GM19240 (cell line): Measurements from ENCODE around the gene IRAK4.
A peak's percentile ranks its signal among the peaks of the same experiment; 100 is the strongest.

Experiments
- DNase-seq: peaks from one replicate; pipeline ENCODE4 v3.0.0; 2011; ENCODE audit warnings: low spot score; ENCODE audit not compliant: insufficient read length

IRAK4 gene

GRCh38 chr12:43835656-43836474 lies 77.1 kb downstream of the IRAK4 start, which contains the start of gene TMEM117:
Gene TMEM117, plus strand, starts transcription at chr12:43836081.
- peak; percentile 22 for DNase-seq

DNA sequence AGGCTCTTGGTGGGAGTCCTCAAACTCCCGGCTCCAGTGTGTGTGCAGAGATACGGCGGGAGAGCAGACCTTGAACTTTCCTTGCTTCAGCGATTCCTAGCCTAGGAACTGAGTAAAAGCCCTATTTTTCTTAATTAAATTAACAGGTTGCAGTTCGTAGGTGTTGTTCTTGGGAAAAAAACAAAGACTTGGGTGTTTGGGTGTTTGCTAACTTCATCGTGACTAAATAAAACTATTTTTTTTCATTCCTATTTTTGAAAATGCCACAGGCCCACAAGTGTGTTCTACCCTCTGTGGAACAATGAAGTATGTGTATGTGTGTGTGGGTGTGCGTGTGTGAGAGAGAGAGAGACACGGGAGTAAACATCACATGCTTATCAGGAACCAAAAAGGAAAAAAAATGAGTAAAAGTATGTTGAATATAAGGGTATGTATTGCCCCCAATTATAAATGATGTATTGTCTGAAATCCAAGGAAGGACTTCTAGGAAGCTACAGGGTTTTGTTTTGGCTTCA lies 77.8 kb downstream of the IRAK4 start:
- no peak for DNase-seq
